ENCODE data around the gene TMEM240.

GRCh38 chr1:1539310-1540089 lies 924 bp downstream of the TMEM240 start:
- no peak for TF ChIP-seq CTCF (IDR thresholded peaks at IDR 0.05)
- TF ChIP-seq POLR2A (IDR thresholded peaks at IDR 0.05): no peak
